ENCODE results near the gene PLCG1.

PLCG1 gene

DNA sequence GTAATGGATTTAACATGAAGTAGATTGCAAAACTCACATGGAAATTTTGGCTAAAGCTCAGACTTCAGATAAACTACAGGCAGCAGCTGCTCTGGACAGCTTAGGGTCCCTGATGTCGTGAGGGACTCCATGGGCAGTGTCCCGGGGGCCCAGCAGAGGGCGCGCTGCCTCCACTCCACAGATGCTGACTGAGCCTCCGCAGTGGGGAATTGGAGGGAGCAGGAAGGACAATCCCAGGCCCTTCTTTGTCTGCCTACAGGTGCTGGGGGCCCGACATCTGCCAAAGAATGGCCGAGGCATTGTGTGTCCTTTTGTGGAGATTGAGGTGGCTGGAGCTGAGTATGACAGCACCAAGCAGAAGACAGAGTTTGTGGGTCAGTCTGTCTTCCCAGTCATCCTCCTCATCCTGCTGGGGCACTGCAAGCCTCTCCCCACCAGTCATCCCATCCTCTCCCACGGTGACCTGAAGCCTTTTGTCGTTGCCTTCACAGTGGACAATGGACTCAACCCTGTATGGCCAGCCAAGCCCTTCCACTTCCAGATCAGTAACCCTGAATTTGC lies 35.9 kb downstream of the PLCG1 start:
- TF ChIP-seq, protein P1, sequence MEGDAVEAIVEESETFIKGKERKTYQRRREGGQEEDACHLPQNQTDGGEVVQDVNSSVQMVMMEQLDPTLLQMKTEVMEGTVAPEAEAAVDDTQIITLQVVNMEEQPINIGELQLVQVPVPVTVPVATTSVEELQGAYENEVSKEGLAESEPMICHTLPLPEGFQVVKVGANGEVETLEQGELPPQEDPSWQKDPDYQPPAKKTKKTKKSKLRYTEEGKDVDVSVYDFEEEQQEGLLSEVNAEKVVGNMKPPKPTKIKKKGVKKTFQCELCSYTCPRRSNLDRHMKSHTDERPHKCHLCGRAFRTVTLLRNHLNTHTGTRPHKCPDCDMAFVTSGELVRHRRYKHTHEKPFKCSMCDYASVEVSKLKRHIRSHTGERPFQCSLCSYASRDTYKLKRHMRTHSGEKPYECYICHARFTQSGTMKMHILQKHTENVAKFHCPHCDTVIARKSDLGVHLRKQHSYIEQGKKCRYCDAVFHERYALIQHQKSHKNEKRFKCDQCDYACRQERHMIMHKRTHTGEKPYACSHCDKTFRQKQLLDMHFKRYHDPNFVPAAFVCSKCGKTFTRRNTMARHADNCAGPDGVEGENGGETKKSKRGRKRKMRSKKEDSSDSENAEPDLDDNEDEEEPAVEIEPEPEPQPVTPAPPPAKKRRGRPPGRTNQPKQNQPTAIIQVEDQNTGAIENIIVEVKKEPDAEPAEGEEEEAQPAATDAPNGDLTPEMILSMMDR (IDR thresholded peaks at IDR 0.05), result peak; percentile 96

DNA sequence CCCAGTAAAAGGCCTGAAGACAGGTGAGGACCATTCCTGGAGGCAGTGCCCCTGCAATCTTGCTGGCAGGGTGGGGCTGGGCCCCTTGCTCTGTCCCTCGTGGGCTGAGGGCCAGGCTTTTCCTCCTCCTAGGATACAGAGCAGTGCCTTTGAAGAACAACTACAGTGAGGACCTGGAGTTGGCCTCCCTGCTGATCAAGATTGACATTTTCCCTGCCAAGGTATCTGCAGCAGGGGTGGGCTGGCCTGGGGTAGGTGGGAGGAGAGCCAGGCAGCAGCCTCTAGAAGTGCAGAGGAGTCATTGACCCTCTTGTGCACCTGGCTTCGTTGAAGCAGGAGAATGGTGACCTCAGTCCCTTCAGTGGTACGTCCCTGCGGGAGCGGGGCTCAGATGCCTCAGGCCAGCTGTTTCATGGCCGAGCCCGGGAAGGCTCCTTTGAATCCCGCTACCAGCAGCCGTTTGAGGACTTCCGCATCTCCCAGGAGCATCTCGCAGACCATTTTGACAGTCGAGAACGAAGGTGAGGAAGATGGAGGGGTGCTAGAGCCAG lies 36.5 kb downstream of the PLCG1 start:
- TF ChIP-seq, protein P1 (IDR thresholded peaks at IDR 0.05), result no peak

DNA sequence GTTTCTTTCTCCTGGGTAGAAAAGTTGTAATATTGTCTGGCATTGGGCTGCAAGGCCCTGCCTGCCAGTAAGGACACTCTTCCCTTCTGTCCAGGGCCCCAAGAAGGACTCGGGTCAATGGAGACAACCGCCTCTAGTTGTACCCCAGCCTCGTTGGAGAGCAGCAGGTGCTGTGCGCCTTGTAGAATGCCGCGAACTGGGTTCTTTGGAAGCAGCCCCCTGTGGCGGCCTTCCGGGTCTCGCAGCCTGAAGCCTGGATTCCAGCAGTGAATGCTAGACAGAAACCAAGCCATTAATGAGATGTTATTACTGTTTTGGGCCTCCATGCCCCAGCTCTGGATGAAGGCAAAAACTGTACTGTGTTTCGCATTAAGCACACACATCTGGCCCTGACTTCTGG lies 37.0 kb downstream of the PLCG1 start:
- TF ChIP-seq, protein P1 (IDR thresholded peaks at IDR 0.05), result no peak

DNA sequence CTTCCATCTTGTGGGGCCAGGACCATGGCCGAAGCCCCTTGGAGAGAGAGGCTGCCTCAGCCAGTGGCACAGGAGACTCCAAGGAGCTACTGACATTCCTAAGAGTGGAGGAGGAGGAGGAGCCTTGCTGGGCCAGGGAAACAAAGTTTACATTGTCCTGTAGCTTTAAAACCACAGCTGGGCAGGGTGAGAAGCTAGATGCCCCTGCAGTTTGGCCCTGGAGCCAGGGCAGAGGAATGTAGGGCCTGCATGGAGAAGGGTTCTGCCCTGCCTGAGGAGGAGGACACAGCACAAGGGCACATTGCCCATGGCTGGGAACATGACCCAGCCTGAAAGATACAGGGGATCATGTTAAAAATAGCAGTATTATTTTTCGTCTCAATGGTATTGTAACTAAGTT lies 37.4 kb downstream of the PLCG1 start:
- TF ChIP-seq, protein P1 (IDR thresholded peaks at IDR 0.05), result no peak

DNA sequence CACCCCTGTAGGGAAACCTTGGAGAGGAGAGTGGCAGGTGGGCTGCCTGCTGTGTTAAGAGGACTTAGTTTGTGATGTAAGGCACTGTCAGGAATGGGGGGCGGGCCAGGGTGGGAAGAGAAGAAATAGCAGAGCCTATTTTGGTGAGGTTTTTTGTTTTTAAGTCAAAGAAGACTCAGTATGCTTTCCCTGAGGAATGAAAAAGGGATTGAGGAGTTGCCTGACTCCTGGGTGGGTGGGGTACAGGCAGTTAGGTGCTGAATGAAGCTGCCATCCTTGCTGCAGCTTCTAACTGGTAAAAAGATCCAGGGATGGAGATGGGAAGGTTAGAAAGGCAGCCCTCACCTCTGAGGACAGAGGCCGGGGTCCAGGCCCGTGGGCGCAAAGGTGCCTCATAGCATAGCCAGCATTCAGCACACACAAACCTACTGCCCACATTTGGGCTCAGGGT lies 37.9 kb downstream of the PLCG1 start:
- TF ChIP-seq, protein P1 (IDR thresholded peaks at IDR 0.05), result no peak

DNA sequence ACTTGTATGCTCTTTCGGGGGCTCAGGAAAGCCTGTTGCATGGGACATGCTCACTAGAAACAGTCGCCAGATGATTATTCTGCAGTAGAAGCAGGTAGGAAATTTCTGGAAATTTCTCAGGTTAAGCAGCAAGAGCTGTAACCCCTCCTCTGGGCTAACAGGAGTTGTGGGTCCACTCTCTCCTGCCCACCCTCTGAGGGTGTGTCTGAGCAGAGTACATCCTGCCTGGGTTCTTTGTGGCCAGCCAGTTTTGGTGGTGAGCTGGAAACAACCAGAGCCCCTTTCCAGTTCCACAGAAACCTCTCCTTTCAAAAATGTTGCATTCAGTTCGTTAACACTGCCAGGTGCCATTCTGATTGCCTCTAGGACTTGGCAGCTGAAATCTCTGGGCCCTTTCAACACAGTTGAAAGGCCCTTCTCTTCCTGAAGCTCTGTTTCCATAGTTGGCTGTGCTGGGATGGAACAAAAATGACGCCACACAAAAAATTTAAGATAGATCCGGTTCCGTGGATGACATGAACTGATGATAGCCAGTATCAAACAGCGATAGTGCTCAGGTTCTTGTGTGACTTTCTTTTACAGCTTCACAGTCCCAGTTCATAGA lies 38.5 kb downstream of the PLCG1 start:
- TF ChIP-seq, protein P1 (IDR thresholded peaks at IDR 0.05), result no peak

DNA sequence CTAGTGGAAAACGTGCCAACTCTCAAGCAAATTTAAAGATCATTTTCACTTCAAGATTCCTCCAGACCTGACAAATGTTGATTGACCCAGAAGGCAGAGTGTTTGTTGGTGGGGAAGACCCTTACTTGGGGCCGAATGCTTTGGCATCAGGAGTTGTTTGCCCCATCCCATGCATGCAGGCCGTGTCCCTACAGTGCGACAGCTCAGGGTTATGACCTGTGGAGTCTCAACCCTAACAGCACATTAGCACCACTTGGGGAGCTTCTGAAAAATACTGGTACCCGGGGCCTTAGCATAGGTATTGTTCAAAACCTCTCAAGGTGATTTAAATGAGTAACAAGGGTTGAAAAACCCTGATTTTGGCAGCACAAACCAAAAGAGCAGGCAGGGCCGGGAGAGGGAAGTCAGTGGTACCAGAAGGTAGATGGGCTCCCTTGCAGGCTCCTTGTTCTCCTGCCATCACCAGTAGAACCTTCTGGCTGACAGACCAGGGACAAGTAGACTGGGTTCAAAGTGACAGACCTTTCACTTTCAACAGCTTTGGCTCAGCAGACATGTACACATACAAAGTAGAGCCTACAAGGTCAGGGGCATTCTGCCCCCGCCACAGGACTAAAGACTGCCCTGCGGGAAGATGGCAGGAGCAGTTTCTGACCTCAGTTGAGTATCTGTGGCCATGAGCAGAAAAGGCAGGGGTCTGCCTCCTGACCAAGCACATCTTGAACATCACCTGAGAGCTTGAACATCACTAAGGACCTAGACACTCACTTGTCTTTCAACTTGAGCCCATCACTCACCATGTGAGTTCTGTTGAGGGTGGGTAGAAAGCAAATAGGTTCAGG lies 39.6 kb downstream of the PLCG1 start:
- TF ChIP-seq, protein P1 (IDR thresholded peaks at IDR 0.05), result no peak
